Fibroblast of upper back skin (primary cell): ENCODE results near the gene ROR2.
"Not testable (repeated sequence)": the region's sequence is repeated elsewhere in the genome, so short reads cannot be mapped to it uniquely, and the experiment has no call there.

Experiments
- DNase-seq: peaks from one replicate; pipeline ENCODE4 v3.0.0-alpha.2; 2013

ROR2 gene

GRCh38 chr9:91949946-91950664 is at the start of gene ROR2:
Gene ROR2, minus strand, starts transcription at chr9:91950228.
- DNase-seq: peak; percentile 71

GRCh38 chr9:91995000-91995655 is 45.1 kb upstream of the ROR2 start:
- no peak for DNase-seq

DNA sequence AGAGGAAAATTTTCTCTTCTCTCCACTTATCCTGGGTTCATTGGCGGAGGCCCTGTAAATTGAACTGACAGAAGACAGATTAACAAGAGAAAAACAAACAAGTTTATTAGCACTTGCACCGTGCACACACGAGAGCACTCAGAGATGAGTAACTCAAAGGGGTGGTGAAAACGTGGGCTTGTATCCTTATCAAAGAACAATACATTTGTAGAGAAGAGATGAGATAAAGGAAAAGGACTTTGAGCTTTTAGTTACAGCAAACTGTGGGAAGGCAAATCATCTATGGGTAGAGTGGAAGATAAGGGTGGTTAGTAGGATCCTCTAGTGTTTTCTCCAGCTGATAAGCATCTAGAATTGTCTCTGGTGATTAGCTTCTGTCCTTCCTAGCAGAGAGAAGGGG is 44.4 kb upstream of the ROR2 start:
- no peak for DNase-seq

DNA sequence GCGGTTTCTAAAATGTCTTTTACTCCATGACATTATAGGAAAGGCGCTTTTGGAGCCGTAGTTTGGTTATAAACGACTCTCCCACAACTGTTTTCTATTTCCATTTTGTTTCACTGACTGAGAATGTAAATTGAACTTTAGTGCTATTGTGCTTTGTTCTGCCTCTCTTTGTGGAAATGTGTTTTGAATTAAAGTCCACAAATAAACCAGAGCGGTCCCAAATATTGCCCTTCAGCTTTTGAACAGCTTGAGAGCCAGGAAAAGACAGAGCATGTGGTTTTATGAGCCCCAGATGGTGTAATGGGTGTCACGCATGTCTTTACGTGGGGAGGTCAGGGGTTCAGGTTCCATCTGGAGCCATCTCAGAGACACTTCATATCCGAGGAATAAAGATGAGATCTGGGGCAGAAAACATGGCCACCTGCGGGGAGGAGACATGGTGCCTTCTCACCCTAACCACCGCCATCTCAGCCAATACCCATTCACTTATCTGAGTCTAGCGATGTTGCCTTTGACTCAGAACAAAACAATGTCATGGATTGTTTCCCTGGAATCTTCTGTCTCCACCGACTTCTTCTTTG is 42.5 kb upstream of the ROR2 start:
- DNase-seq: peak; percentile 93

DNA sequence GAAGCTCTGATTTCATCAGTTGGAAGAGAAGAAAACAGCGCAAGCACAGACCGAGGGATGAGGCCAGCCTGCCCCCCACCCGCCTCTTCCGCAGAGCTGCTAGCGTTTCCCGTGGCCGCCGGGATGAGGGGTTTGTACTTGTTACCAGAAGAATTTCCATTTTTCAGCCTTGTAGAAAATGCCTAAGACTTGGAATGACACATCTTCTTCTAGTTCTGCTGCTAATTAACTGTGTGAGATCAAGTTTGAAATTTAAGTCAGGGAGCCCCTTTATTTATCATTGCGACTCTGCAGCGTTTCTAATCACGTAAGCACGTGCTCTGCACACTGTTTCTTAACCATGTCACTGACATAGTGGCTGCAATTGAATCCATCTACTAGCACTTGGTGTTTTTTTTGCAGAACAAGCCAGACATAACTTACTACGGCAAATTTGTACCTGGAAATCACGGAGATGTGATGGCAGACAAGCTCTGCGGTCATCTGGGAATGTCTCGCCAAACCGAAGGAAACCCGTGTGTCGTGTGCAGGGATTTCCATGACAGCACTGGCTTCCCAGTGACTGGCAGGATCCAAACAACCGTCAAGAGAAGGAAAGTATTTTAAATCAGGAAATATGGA is 41.8 kb upstream of the ROR2 start:
- DNase-seq: peak; percentile 51

DNA sequence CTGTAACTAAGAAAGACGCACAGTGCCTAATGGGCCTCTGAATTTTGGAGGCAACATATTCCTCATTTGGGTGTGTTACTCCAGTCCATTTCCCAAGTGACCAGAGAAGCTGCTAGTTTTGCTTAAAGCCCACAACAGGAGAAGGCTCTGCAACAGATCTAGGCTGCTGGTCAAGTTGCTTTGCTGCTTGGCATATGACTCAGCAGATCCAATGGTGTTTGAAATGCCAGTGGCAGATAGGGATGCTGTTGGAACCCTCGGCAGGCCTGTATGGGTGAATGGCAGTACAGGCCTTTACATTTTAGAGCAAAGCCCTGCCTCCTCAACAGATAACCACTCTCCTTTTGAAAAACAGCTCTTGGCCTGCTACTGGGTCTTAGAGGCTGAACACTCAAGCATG is 36.2 kb upstream of the ROR2 start:
- DNase-seq: peak; percentile 9

- no peak for DNase-seq
Measured at GRCh38 chr9:91985692-91986091, 35.7 kb upstream of the ROR2 start.

DNA sequence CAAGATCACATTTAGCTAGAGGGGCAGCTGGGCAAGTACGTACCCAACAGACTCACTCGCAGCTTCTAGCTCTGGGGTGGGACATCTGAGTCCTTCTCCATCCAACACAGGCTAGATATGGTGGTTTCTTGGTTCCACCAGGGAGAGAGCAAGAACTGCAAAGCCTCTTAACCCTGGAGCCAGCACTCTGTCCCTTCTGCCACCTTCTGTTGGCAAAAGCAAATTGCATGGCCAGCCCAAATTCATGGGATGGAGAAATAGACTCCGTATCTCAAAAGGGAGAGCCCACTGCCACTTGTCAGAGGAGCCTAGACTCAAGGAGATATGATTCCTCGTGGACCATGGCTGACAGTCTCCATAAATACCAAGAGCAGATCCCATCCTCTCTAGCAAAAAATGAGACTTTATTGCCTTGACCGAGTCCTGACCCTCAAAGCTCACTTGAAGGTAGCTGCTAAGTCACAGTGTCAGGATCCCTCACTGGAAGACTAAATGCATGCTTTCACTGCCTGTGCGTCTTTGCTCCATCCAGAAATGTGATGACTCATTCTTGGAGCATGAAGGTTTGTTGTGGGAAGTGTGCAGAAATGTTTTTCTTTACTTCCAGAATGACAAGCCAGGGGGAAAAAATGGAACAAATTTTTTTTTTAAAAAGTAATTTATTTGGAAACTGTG is 28.8 kb upstream of the ROR2 start:
- peak; percentile 91 for DNase-seq

GRCh38 chr9:91975254-91975653 is 25.2 kb upstream of the ROR2 start:
- not testable (repeated sequence) for DNase-seq

GRCh38 chr9:91972711-91973110 is 22.7 kb upstream of the ROR2 start:
- no peak for DNase-seq

DNA sequence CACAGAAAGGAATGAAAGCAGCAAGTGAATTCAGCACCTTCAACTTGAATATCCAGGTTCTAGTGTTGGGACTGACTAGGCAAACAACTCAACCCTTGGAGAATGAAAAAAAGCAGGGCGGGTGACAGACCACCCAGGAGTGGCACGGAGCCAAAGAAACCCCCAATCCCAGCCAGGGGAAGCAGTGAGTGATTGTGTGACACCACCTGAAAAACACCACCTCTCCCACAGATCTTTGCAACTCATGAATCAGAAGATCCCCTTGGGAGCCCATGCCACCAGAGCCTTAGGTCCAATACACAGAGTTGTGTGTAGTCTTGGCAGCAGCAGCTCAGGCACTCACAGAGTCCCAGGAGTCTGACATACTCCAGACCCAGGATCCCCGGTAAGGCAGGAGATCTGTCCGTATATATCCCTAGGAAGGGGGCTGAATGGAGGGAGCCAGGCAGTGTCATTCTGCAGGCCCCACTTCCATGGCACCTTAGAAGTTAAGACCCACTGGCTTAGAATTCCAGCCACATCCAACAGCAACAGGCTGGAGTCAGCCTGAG is 22.1 kb upstream of the ROR2 start:
- no peak for DNase-seq

DNA sequence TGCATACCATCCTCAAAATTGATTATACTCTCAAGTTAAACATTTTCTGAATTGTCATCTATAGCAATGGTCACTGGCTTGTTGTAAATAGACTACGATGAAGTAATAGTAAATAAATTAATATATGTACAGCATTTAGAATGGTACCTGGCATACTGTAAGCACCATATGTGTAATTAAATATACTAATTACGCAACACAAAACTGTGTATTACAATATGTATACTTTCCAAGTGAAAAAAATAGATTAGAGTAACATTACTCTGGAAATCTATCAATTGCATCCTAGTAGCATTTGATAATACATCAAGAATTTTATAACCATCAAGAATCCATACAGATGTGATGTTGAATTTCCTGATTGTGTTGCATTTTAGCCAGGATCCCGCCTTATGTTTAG is 17.2 kb upstream of the ROR2 start:
- no peak for DNase-seq

DNA sequence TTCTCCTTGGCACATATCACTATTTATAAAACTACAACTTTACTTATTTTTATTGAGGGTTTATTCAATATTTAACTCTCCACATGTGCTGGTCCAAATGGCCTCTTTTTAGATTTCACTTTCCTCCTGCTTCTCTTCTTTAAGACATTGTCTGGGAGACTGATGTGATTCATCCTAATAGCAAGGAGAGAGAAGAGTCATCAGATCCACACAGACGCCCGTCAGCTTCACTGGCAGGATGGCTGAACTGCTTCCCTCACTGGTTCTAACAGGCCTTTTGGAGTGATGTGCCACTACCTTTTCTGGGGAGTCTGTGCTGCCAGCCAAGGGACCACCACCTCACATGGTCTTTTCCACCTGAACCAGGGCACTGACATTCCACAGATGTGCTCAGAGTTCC is 16.5 kb upstream of the ROR2 start:
- peak; percentile 53 for DNase-seq

- DNase-seq: no peak
Measured at GRCh38 chr9:91963711-91964240, 13.7 kb upstream of the ROR2 start.

- no peak for DNase-seq
Measured at GRCh38 chr9:91960367-91960766, 10.3 kb upstream of the ROR2 start.

DNA sequence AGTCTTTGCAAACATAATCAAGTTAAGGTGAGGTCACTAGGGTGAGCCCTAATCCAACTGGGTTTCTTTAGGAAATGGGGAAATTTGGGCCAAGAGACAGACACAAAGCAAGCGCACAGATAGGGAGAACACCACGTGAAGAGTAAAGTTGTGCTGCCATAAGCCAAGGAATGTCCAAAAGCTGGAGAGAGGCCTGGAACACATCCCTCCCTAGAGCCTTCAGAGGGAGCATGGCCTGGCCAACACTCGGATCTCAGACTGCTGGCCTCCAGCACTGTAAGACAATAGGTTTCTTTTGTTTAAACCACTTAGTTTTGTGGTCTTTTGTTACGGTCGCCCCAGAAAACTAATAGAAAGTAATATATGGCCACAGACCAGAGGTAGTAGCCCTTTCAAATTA is 8.1 kb upstream of the ROR2 start:
- DNase-seq: no peak

GRCh38 chr9:91954841-91955471 is 4.9 kb upstream of the ROR2 start:
- peak; percentile 93 for DNase-seq

- no peak for DNase-seq
Measured at GRCh38 chr9:91953718-91954117, 3.7 kb upstream of the ROR2 start.

DNA sequence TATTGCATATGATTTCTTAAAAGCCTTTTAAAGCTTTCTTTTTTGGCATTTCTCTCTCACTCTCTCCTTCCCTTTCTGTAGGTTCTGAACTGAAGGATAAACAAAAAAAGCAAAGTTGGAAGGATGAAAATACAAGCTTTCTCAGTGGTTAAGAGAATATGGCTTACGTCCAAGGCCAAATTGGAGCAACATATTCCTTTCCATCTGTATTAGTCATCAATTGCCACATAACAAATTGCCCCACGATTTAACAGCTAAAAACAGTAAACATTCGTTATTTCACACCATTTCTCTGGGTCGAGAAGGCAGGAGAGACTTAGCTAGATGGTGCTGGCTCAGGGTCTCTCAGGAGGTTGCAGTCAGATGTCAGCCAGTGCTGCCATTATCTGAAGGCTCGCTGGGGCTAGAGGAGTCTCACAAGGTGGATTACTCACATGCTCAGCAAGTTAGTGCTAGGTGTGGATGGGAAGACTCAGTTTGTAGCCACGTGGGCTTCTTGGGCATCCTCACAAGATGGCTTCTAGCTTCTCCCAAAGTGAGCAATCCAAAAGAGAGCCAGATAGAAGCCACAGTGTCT is 2.0 kb upstream of the ROR2 start:
- no peak for DNase-seq

GRCh38 chr9:91949392-91949945 is 559 bp downstream of the ROR2 start:
- no peak for DNase-seq

GRCh38 chr9:91948597-91949391 is 1.2 kb downstream of the ROR2 start:
- DNase-seq: no peak
